ENCODE results near the gene LIPK. TPM values are rescaled to one million over a fixed set of nuclear protein-coding genes. Genes with fewer than 3 reads are reported as not detected.

The LIPK gene
- total and polyA plus RNA-seq, 2 experiments from 2014 or later: not detected

DNA sequence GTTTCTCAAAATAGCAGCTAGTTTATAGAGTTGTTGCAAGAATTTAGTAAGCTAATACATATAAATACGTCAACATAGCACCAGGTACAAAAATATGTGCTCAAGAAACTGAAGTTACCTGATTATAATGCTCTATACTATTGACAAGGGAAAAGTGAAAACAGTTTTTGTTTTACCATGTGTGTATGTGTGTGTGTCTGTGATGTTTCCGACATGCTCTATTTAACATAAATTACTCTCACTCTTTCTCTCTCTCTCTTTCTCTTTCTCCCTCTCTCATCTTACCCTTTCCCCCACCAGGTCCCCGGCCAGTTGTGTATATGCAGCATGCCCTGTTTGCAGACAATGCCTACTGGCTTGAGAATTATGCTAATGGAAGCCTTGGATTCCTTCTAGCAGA lies 58.1 kb downstream of the LIPK start:
- Histone ChIP-seq H3K4me3 (no peak overlapping the region), H3K4me1 (ENCODE audit: low read depth) (peaks cover 16% of the 10 kb centered on the region), H3K36me3 (no peaks in the 10 kb centered on the region), H3K9me3 (ENCODE audit: low read depth) (no peaks in the 10 kb centered on the region), H3K27ac (no peak overlapping the region), H3K27me3 (no peaks in the 10 kb centered on the region)
- no peak for DNase-seq (ENCODE audit: low read depth in 1 of 2, low spot score in 1 of 2)
- TF ChIP-seq, protein P1, sequence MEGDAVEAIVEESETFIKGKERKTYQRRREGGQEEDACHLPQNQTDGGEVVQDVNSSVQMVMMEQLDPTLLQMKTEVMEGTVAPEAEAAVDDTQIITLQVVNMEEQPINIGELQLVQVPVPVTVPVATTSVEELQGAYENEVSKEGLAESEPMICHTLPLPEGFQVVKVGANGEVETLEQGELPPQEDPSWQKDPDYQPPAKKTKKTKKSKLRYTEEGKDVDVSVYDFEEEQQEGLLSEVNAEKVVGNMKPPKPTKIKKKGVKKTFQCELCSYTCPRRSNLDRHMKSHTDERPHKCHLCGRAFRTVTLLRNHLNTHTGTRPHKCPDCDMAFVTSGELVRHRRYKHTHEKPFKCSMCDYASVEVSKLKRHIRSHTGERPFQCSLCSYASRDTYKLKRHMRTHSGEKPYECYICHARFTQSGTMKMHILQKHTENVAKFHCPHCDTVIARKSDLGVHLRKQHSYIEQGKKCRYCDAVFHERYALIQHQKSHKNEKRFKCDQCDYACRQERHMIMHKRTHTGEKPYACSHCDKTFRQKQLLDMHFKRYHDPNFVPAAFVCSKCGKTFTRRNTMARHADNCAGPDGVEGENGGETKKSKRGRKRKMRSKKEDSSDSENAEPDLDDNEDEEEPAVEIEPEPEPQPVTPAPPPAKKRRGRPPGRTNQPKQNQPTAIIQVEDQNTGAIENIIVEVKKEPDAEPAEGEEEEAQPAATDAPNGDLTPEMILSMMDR (IDR thresholded peaks at IDR 0.05; ENCODE audit: low read depth, low read length): no peak

DNA sequence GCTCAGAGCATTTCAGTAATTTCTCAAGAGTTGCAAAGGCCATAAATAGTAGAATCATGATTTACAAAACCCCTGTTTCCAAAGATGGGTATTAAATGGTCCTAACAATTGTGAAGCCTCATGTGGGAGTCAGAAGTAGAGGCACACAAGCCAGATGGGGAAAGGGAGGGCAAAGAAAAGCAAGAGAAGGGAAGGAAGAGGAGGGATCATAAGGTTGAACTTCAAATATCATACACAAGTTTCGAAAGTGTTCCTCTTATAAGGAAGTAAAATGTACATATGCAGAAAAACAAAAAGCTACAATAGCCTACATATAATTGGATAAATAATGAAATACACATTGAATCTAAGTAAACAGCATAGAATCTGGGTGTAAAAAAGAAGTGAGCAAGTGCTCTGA lies 59.8 kb downstream of the LIPK start:
- no peaks in the 10 kb centered on the region for H3K27me3 ChIP-seq
- H3K4me3 ChIP-seq: no peak overlapping the region
- no peaks in the 10 kb centered on the region for H3K36me3 ChIP-seq
- no peak overlapping the region for H3K27ac ChIP-seq
- peaks cover 16% of the 10 kb centered on the region for H3K4me1 ChIP-seq (ENCODE audit: low read depth)
- no peak for DNase-seq (ENCODE audit: low read depth in 1 of 2, low spot score in 1 of 2)
- TF ChIP-seq, protein P1 (IDR thresholded peaks at IDR 0.05; ENCODE audit: low read depth, low read length): no peak
- no peaks in the 10 kb centered on the region for H3K9me3 ChIP-seq (ENCODE audit: low read depth)

DNA sequence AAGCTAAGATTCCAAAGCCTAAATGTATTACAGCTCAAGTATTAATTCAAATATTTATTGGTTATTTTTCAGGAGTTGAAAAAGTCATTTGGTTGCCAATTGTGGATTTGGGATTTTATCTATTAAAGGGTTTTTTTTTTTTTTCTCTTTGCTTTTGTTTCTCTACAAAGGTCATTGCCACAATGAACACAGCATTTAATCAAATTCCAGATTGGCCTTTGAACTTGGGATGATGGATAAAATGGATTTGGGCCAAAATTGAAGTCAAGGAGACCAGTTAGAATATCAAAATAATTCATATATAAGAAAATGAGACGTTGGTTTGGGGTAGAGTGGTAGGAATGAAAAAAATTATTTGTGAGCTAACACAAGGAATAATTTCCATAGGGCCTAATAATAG lies 63.3 kb downstream of the LIPK start:
- TF ChIP-seq, protein P1 (IDR thresholded peaks at IDR 0.05; ENCODE audit: low read depth, low read length): no peak

DNA sequence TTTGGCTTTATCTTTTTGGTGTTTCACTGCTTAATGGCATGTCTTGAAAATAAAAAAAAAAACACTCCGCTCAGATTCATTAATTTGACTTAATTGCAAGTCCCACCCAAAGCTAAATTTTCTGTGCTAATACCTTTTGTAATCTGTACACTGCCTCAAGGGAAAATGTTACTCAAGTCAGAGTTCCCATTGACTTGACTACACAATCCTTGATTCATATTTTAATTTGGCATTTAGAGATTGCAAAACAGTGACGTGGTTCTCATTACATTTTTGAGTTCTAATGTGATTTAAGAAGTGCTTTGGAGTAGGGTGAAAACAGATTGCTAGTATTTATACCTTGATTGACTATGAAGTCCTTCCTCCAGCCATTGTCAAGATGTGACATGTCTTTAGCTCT lies 75.2 kb downstream of the LIPK start:
- no peak overlapping the region for H3K27ac ChIP-seq
- no peak overlapping the region for H3K4me3 ChIP-seq
- H3K27me3 ChIP-seq: no peaks in the 10 kb centered on the region
- H3K36me3 ChIP-seq: no peaks in the 10 kb centered on the region
- TF ChIP-seq, protein P1 (IDR thresholded peaks at IDR 0.05; ENCODE audit: low read depth, low read length): no peak
- no peaks in the 10 kb centered on the region for H3K4me1 ChIP-seq (ENCODE audit: low read depth)
- no peaks in the 10 kb centered on the region for H3K9me3 ChIP-seq (ENCODE audit: low read depth)
- DNase-seq (ENCODE audit: low read depth in 1 of 2, low spot score in 1 of 2): no peak

More for the DNA sequence above, 63.3 kb downstream of the LIPK start:
- Histone ChIP-seq H3K9me3 (ENCODE audit: low read depth) (no peaks in the 10 kb centered on the region), H3K27me3 (no peaks in the 10 kb centered on the region), H3K4me3 (no peak overlapping the region), H3K27ac (no peak overlapping the region), H3K4me1 (ENCODE audit: low read depth) (no peaks in the 10 kb centered on the region), H3K36me3 (no peaks in the 10 kb centered on the region)
- DNase-seq (ENCODE audit: low read depth in 1 of 2, low spot score in 1 of 2): no peak

DNA sequence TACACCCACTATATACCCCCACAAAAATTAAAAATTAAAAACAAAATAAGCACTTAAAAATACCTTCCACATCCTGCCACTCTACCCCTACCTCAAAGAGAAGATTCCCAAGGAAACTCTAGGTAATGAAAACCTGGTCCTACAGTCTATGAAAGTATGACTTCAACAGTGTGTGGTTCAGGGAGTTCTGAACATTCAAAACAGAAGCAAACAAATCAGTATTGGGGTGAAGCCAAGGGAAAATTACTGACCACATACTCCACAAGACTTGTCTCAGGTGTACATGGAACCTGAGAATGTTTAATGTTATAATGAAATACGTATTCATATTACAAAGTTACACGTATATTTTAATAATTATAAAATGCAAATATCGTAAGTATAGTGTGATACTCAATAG lies 76.2 kb downstream of the LIPK start:
- DNase-seq (ENCODE audit: low read depth in 1 of 2, low spot score in 1 of 2): no peak
- Histone ChIP-seq H3K4me3 (no peak overlapping the region), H3K9me3 (ENCODE audit: low read depth) (no peaks in the 10 kb centered on the region), H3K36me3 (no peaks in the 10 kb centered on the region), H3K27ac (no peak overlapping the region), H3K4me1 (ENCODE audit: low read depth) (no peaks in the 10 kb centered on the region), H3K27me3 (no peaks in the 10 kb centered on the region)
- TF ChIP-seq, protein P1 (IDR thresholded peaks at IDR 0.05; ENCODE audit: low read depth, low read length): no peak

DNA sequence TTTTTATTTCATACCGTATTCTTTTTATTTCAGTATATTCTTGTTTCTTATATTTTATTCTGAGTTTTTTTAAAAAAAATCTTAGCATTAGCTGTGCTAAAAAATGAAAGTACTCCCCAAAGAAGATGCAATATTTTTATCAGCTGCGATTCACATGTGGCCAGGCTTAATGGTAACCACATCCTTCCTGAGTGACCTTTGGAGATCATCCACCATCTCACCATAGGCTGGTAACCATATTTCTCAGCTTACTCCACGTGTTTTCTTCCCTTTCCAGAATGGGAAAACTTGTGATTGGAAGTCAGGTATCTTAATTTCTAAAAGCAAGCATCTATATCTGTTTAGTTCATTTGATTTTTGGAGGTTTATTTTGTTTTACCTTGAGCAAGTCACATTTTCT lies 77.7 kb downstream of the LIPK start:
- DNase-seq (ENCODE audit: low read depth in 1 of 2, low spot score in 1 of 2): peak in 1 of 2 donors; percentile 51
- Histone ChIP-seq H3K27me3 (no peaks in the 10 kb centered on the region), H3K4me1 (ENCODE audit: low read depth) (no peaks in the 10 kb centered on the region), H3K36me3 (no peaks in the 10 kb centered on the region), H3K27ac (no peak overlapping the region), H3K9me3 (ENCODE audit: low read depth) (no peaks in the 10 kb centered on the region), H3K4me3 (no peak overlapping the region)
- TF ChIP-seq, protein P1 (IDR thresholded peaks at IDR 0.05; ENCODE audit: low read depth, low read length): no peak
